Measurements from ENCODE around the gene CCT2.

GRCh38 chr12:69570000-69570516 lies 15.2 kb upstream of the CCT2 start:
- TF ChIP-seq CTCF (conservative IDR thresholded peaks at IDR 0.05; ENCODE audit: low read depth, low read length) (no peak), POLR2A (IDR thresholded peaks at IDR 0.05; ENCODE audit: low read depth, low read length) (no peak), NFE2L2 (IDR thresholded peaks at IDR 0.05; ENCODE audit: low read depth, low read length) (no peak), RFX5 (IDR thresholded peaks at IDR 0.05; ENCODE audit: low read depth, low read length) (no peak), MAZ (IDR thresholded peaks at IDR 0.05; ENCODE audit: borderline replicate concordance, low read depth, low read length) (no peak), MXI1 (IDR thresholded peaks at IDR 0.05; ENCODE audit: borderline replicate concordance, low read depth, low read length) (no peak), RAD21 (IDR thresholded peaks at IDR 0.05; ENCODE audit: low read length) (no peak), CEBPB (IDR thresholded peaks at IDR 0.05; ENCODE audit: low read depth, low read length) (no peak)
